Stomach (tissue), 4 donors: ENCODE data around the gene TMEM123.

Source experiments
- CTCF ChIP-seq, 7 experiments: fragments of 450-650 bp in 4 of 7; fragments of 200-600 bp in 3 of 7; sonication (generic) in 3 of 7; IDR thresholded peaks; one replicate each; pipeline ENCODE4 v1.5.1; 2016 to 2019; ENCODE audit warnings: antibody characterized with exemption in 7 of 7, control low read depth in 2 of 7, mild to moderate bottlenecking in 1 of 7
- POLR2A ChIP-seq, 4 donors: fragments of 450-650 bp; IDR thresholded peaks; one replicate each; pipeline ENCODE4 v1.6.1; 2016; ENCODE audit warnings: antibody characterized with exemption in 4 of 4, control low read depth in 2 of 4, mild to moderate bottlenecking in 1 of 4, moderate library complexity in 1 of 4
- POLR2AphosphoS5 ChIP-seq, 3 donors: sonication (generic); formaldehyde crosslinking; IDR thresholded peaks; one replicate each; pipeline ENCODE4 v1.6.1; 2016; ENCODE audit warnings: antibody characterized with exemption in 3 of 3

GRCh38 chr11:102391549-102392237 is 60.9 kb downstream of the TMEM123 start:
- TF ChIP-seq CTCF (IDR thresholded peaks at IDR 0.05) (no peak), POLR2A (IDR thresholded peaks at IDR 0.05) (no peak), POLR2AphosphoS5 (IDR thresholded peaks at IDR 0.05) (no peak)
